ENCODE data around the gene ZSCAN26.

ZSCAN26 gene

GRCh38 chr6:28254121-28254519 lies 12.8 kb upstream of the ZSCAN26 start:
- TF ChIP-seq CEBPB (IDR thresholded peaks at IDR 0.05) (no peak), RAD21 (IDR thresholded peaks at IDR 0.05; ENCODE audit: low read depth) (no peak), YY1 (IDR thresholded peaks at IDR 0.05; ENCODE audit: low read depth) (no peak), TCF12 (IDR thresholded peaks at IDR 0.05; ENCODE audit: low read depth) (no peak), ZBTB7A (IDR thresholded peaks at IDR 0.05; ENCODE audit: low read depth) (no peak), FOXM1 (IDR thresholded peaks at IDR 0.05; ENCODE audit: borderline replicate concordance, low read depth) (no peak), EP300 (IDR thresholded peaks at IDR 0.05; ENCODE audit: borderline replicate concordance) (no peak), USF1 (IDR thresholded peaks at IDR 0.05) (no peak)

GRCh38 chr6:28257042-28257441 lies 9.9 kb upstream of the ZSCAN26 start:
- no peak for TF ChIP-seq FOXM1 (IDR thresholded peaks at IDR 0.05; ENCODE audit: borderline replicate concordance, low read depth)
- no peak for TF ChIP-seq NFIC (IDR thresholded peaks at IDR 0.05)
- TF ChIP-seq CREB1 (IDR thresholded peaks at IDR 0.05; ENCODE audit: low read depth), result no peak
- no peak for TF ChIP-seq YY1 (IDR thresholded peaks at IDR 0.05; ENCODE audit: low read depth)
- TF ChIP-seq TEAD4 (IDR thresholded peaks at IDR 0.05), result no peak
- TF ChIP-seq MAX (IDR thresholded peaks at IDR 0.05), result no peak
- TF ChIP-seq RAD21 (IDR thresholded peaks at IDR 0.05; ENCODE audit: low read depth), result no peak
- TF ChIP-seq TCF12 (IDR thresholded peaks at IDR 0.05; ENCODE audit: low read depth), result no peak
- TF ChIP-seq TAF1 (IDR thresholded peaks at IDR 0.05; ENCODE audit: low read depth), result no peak
- TF ChIP-seq CEBPB (IDR thresholded peaks at IDR 0.05), result no peak
- no peak for TF ChIP-seq EGR1 (IDR thresholded peaks at IDR 0.05)
- no peak for TF ChIP-seq REST (IDR thresholded peaks at IDR 0.05; ENCODE audit: low read depth)
- TF ChIP-seq USF1 (IDR thresholded peaks at IDR 0.05), result no peak

- TF ChIP-seq CEBPB (IDR thresholded peaks at IDR 0.05) (no peak), RAD21 (IDR thresholded peaks at IDR 0.05; ENCODE audit: low read depth) (no peak), FOXM1 (IDR thresholded peaks at IDR 0.05; ENCODE audit: borderline replicate concordance, low read depth) (no peak), EGR1 (IDR thresholded peaks at IDR 0.05) (no peak), REST (IDR thresholded peaks at IDR 0.05; ENCODE audit: low read depth) (no peak), TEAD4 (IDR thresholded peaks at IDR 0.05) (no peak), TCF12 (IDR thresholded peaks at IDR 0.05; ENCODE audit: low read depth) (no peak), USF1 (IDR thresholded peaks at IDR 0.05) (no peak), TAF1 (IDR thresholded peaks at IDR 0.05; ENCODE audit: low read depth) (no peak), EP300 (IDR thresholded peaks at IDR 0.05; ENCODE audit: borderline replicate concordance) (no peak), ZBTB7A (IDR thresholded peaks at IDR 0.05; ENCODE audit: low read depth) (no peak), NFIC (IDR thresholded peaks at IDR 0.05) (no peak), YY1 (IDR thresholded peaks at IDR 0.05; ENCODE audit: low read depth) (no peak), CREB1 (IDR thresholded peaks at IDR 0.05; ENCODE audit: low read depth) (no peak), MAX (IDR thresholded peaks at IDR 0.05) (no peak)
These were observed 7.8 kb upstream of the ZSCAN26 start, which contains the start of gene NKAPL for GRCh38 chr6:28258877-28259777. TSS of gene NKAPL (plus strand) at chr6:28259297. CDS start at chr6:28259372, 75 bp downstream.

GRCh38 chr6:28263922-28264321 lies 3.0 kb upstream of the ZSCAN26 start:
- TF ChIP-seq USF1 (IDR thresholded peaks at IDR 0.05) (no peak), REST (IDR thresholded peaks at IDR 0.05; ENCODE audit: low read depth) (no peak), YY1 (IDR thresholded peaks at IDR 0.05; ENCODE audit: low read depth) (no peak), TAF1 (IDR thresholded peaks at IDR 0.05; ENCODE audit: low read depth) (no peak), ZBTB7A (IDR thresholded peaks at IDR 0.05; ENCODE audit: low read depth) (no peak), EGR1 (IDR thresholded peaks at IDR 0.05) (no peak), MAX (IDR thresholded peaks at IDR 0.05) (no peak), NFIC (IDR thresholded peaks at IDR 0.05) (no peak), CEBPB (IDR thresholded peaks at IDR 0.05) (no peak), TCF12 (IDR thresholded peaks at IDR 0.05; ENCODE audit: low read depth) (no peak), TEAD4 (IDR thresholded peaks at IDR 0.05) (no peak), CREB1 (IDR thresholded peaks at IDR 0.05; ENCODE audit: low read depth) (no peak), EP300 (IDR thresholded peaks at IDR 0.05; ENCODE audit: borderline replicate concordance) (no peak), FOXM1 (IDR thresholded peaks at IDR 0.05; ENCODE audit: borderline replicate concordance, low read depth) (no peak), RAD21 (IDR thresholded peaks at IDR 0.05; ENCODE audit: low read depth) (no peak)

Data from Ishikawa (cell line).